Mesothelial cell of epicardium (in vitro differentiated cells): Measurements from ENCODE around the gene LBHD1. TPM values are rescaled to one million over a fixed set of nuclear protein-coding genes. Genes with fewer than 3 reads are reported as not detected.

Source experiments
- DNase-seq, 2 experiments: peaks; one replicate each; pipeline ENCODE4 v3.0.0; 2021; ENCODE audit warnings: low spot score in 2 of 2; ENCODE audit not compliant: unreplicated experiment in 2 of 2
- H3K27ac Mint-ChIP-seq: 2 replicates; pipeline ENCODE4 v1.8.0; 2021; ENCODE audit warnings: mixed read lengths
- H3K27me3 Mint-ChIP-seq: 2 replicates; pipeline ENCODE4 v1.8.0; 2021; ENCODE audit warnings: low read depth, mixed read lengths
- H3K36me3 Mint-ChIP-seq: 2 replicates; pipeline ENCODE4 v1.8.0; 2021; ENCODE audit warnings: mixed read lengths
- H3K4me1 Mint-ChIP-seq: 2 replicates; pipeline ENCODE4 v1.8.0; 2021; ENCODE audit warnings: mixed read lengths
- H3K4me3 Mint-ChIP-seq: 2 replicates; pipeline ENCODE4 v1.8.0; 2021; ENCODE audit warnings: mild to moderate bottlenecking, moderate library complexity, mixed read lengths
- H3K9me3 Mint-ChIP-seq: 2 replicates; pipeline ENCODE4 v1.8.0; 2021; ENCODE audit warnings: mixed read lengths
- CTCF ChIP-seq: fragments of 200-600 bp; sonication (generic); IDR thresholded peaks from one replicate; pipeline ENCODE4 v1.5.0; 2021; ENCODE audit warnings: antibody characterized with exemption; ENCODE audit not compliant: unreplicated experiment
- total RNA-seq: library from RNA; stranded (reverse); gene quantifications from 3 replicates; pipeline ENCODE4 v1.2.1, GENCODE V29; 2021

LBHD1 gene
- total RNA-seq, 1 donor from 2014 or later, result 9.8 TPM

- peak within 1 kb of the TSS; percentile 96 for H3K27ac Mint-ChIP-seq
- peaks cover 12% of the 10 kb centered on the region for H3K4me1 Mint-ChIP-seq
- no peaks in the 10 kb centered on the region for H3K27me3 Mint-ChIP-seq
- TF ChIP-seq CTCF, result no peak
- peaks cover 4% of the 10 kb centered on the region for H3K36me3 Mint-ChIP-seq
- H3K4me3 Mint-ChIP-seq, result peak within 1 kb of the TSS; percentile 92
- DNase-seq, result peak; percentile 95 to 96
- H3K9me3 Mint-ChIP-seq, result no peaks in the 10 kb centered on the region
These were observed 25.9 kb downstream of the LBHD1 start, which contains the start of gene GANAB for GRCh38 chr11:62645946-62646824. TSS of gene GANAB (minus strand) at chr11:62646613. CDS start at chr11:62646599, 14 bp downstream.

- no peak for DNase-seq
- no peak for TF ChIP-seq CTCF
- Mint-ChIP-seq H3K36me3 (peaks cover 4% of the 10 kb centered on the region), H3K4me1 (peaks cover 12% of the 10 kb centered on the region), H3K9me3 (no peaks in the 10 kb centered on the region), H3K27ac (peak overlapping the region; percentile 96), H3K4me3 (peak overlapping the region; percentile 92), H3K27me3 (no peaks in the 10 kb centered on the region)
These were observed 26.5 kb downstream of the LBHD1 start for GRCh38 chr11:62645671-62645945.

- H3K4me1 Mint-ChIP-seq, result peaks cover 12% of the 10 kb centered on the region
- peaks cover 6% of the 10 kb centered on the region for H3K36me3 Mint-ChIP-seq
- peak overlapping the region; percentile 59 for H3K27ac Mint-ChIP-seq
- H3K4me3 Mint-ChIP-seq, result peak overlapping the region; percentile 24
- H3K9me3 Mint-ChIP-seq, result no peaks in the 10 kb centered on the region
- DNase-seq, result no peak
- TF ChIP-seq CTCF, result no peak
- H3K27me3 Mint-ChIP-seq, result no peaks in the 10 kb centered on the region
These were observed 27.8 kb downstream of the LBHD1 start for GRCh38 chr11:62644220-62644619.

- peaks cover 51% of the 10 kb centered on the region for H3K36me3 Mint-ChIP-seq
- H3K27ac Mint-ChIP-seq, result no peak overlapping the region
These were observed 39.6 kb downstream of the LBHD1 start for GRCh38 chr11:62632492-62632891.

GRCh38 chr11:62627713-62628112 is 44.4 kb downstream of the LBHD1 start:
- H3K4me1 Mint-ChIP-seq, result no peaks in the 10 kb centered on the region
- peaks cover 49% of the 10 kb centered on the region for H3K36me3 Mint-ChIP-seq
- H3K4me3 Mint-ChIP-seq, result no peak overlapping the region
- DNase-seq, result no peak
- no peaks in the 10 kb centered on the region for H3K9me3 Mint-ChIP-seq
- no peak overlapping the region for H3K27ac Mint-ChIP-seq
- no peaks in the 10 kb centered on the region for H3K27me3 Mint-ChIP-seq
- no peak for TF ChIP-seq CTCF

More at GRCh38 chr11:62632492-62632891, 39.6 kb downstream of the LBHD1 start:
- H3K4me3 Mint-ChIP-seq, result no peak overlapping the region
- no peaks in the 10 kb centered on the region for H3K4me1 Mint-ChIP-seq
- no peaks in the 10 kb centered on the region for H3K9me3 Mint-ChIP-seq
- DNase-seq, result no peak
- no peak for TF ChIP-seq CTCF
- no peaks in the 10 kb centered on the region for H3K27me3 Mint-ChIP-seq
